Liver (tissue), 3 donors: ENCODE data around the gene GMFB.

Experiments
- JUND ChIP-seq, 2 donors: IDR thresholded peaks; 2 replicates each; pipeline ENCODE4 v1.6.1; 2016; ENCODE audit warnings: antibody characterized with exemption in 2 of 2
- SP1 ChIP-seq: IDR thresholded peaks from 2 replicates; pipeline ENCODE4 v1.6.1; 2018; ENCODE audit warnings: antibody characterized with exemption, mild to moderate bottlenecking
- TAF1 ChIP-seq: conservative IDR thresholded peaks from 2 replicates; pipeline ENCODE4 v1.6.1; 2016; ENCODE audit warnings: antibody characterized with exemption, mild to moderate bottlenecking
- YY1 ChIP-seq: IDR thresholded peaks from 2 replicates; pipeline ENCODE4 v1.6.1; 2016; ENCODE audit warnings: antibody characterized with exemption, mild to moderate bottlenecking
- TF ChIP-seq, protein P1 (sequence below): fragments of 150-350 bp; IDR thresholded peaks from 2 replicates; pipeline ENCODE4 v1.5.1; 2017; ENCODE audit warnings: improper control_type of control experiment, low read depth, low read length; ENCODE audit not compliant: missing input control
- donor health status: healthy.
- donor health status: healthy.

DNA sequence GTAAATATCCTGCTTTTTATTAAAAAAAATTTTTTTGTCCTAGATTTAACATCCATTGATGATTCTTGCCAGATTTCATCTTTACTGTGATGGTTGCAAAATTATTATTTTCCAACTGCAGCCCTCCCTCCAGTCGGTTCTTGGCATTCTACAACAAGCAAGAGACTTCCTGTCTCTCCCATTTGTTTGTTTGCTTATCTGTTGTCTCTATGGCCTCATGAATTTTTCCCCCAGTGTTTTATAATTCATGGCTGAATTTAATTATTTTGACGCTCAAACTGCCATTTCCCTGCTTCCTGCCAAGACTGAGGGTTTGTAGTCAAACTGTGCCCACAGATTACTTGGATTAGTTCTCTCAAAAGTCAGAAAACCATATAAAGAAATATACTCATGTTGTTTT is 46.9 kb upstream of the GMFB start:
- TF ChIP-seq SP1 (no peak), YY1 (no peak), JUND (IDR thresholded peaks at IDR 0.05) (no peak), TAF1 (no peak)
- TF ChIP-seq, protein P1, sequence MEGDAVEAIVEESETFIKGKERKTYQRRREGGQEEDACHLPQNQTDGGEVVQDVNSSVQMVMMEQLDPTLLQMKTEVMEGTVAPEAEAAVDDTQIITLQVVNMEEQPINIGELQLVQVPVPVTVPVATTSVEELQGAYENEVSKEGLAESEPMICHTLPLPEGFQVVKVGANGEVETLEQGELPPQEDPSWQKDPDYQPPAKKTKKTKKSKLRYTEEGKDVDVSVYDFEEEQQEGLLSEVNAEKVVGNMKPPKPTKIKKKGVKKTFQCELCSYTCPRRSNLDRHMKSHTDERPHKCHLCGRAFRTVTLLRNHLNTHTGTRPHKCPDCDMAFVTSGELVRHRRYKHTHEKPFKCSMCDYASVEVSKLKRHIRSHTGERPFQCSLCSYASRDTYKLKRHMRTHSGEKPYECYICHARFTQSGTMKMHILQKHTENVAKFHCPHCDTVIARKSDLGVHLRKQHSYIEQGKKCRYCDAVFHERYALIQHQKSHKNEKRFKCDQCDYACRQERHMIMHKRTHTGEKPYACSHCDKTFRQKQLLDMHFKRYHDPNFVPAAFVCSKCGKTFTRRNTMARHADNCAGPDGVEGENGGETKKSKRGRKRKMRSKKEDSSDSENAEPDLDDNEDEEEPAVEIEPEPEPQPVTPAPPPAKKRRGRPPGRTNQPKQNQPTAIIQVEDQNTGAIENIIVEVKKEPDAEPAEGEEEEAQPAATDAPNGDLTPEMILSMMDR, result no peak
